Skin epidermis (tissue), 12 donors: ENCODE results near the gene VSIG10.

Experiments
- H3K27ac ChIP-seq, 21 experiments: fragments of 200-600 bp; sonication (generic) in 11 of 21; one replicate each; pipeline ENCODE4 v1.5.0; 2020; ENCODE audit warnings: mild to moderate bottlenecking in 3 of 21, inconsistent platforms in 2 of 21, moderate library complexity in 2 of 21
- H3K4me3 ChIP-seq, 7 experiments: fragments of 200-600 bp; sonication (generic) in 2 of 7; one replicate each; pipeline ENCODE4 v1.5.0; 2020; ENCODE audit warnings: inconsistent platforms in 2 of 7, mild to moderate bottlenecking in 2 of 7, moderate library complexity in 1 of 7

The VSIG10 gene

DNA sequence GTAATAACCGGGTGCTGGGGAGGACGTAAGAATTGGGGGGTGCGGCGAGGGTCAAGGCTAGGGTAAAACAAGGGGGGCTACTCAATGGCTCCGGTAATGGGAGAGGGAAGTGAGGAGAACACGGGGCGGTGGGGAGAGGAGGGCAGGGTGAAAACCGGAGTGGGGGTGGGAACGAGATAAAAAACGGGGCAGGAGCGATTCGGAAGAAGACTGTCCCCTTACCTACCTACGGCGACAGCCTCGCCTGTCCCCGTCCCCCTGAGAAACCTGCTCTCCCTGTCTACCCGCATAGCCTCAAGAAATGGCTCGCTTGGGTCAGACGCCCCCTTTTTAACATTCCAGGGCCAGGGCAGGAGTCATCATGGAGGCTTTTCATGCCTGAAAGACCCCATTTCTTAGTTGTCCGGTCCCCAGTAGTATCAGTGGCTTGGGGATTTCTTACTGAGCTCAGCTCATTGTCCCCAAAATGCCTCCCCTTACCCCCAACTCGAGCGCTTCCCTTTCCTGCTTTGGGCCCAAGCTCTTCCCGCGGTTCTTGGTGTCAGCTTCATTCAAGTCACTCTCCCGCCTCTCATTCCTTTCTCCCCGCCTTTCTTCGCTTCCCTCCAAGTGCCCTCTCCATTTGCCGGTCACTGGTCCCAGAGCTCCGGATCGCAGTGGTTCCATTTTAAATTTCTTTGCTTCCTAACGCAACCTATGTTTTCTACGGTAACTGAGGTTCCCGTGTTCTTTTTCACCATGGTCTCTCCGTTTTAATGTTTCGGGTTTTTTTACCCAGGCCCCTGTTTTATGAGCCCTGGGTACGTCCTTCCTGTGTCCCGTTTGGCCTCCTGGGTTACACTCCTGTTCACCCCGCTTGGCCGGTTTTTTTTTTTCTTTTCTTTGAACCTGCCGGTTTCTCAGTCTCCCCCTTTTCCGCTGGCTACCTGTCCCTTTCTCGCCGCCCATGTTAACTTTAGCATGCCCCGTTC lies 41.7 kb downstream of the VSIG10 start:
- H3K4me3 ChIP-seq = peak overlapping the region; percentile 67 to 97 (median 71)
- peak overlapping the region; percentile 87 to 99 (median 95) for H3K27ac ChIP-seq

DNA sequence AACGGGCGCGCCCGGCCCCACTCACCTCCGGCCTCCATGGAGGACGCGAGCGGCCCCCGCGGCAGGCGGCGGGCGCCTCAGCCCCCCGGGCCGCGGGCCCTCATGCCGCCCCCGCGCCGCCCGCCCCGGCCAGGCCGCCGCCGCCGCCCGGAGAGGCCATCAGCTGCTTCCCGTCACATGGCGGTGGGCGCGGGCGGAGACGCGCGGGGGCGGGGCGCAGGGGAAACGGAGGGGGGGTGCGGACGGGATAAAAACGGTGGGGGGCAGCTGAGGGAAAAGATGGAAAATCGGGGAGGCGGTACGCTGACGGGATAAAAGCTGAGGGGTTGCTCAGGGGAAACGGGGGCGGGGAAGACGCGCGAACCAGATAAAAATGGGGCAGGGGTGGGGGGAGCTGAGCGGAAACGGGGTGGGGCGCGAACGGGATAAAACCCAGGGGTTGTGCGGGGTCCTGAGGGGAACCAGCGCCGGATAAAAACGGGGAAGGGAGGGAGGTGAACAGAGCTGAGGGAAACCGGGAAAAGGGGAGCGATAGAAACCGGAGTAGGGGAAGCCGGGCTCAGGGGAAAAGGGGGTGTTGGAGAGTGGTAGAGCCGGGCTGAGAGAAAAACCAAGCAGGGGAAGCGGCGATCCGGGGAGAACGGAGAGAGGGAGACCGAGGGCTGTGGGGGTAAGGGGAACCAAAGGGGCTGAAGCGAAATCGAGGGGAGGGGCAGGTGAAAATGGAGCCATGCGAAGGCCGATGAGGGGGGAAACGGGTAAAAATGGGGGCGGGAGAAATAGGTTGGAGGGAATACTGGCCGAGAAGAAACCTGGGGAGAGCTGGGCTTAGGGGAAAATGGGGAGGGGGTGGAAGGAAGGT lies 42.6 kb downstream of the VSIG10 start, which contains the start of gene WSB2:
WSB2 (minus strand) TSS at position 169 of the 862 bp plus-strand sequence; CDS start at position 38, 131 bp downstream.
- H3K4me3 ChIP-seq = peak within 1 kb of the TSS; percentile 67 to 97 (median 71)
- peak within 1 kb of the TSS; percentile 87 to 99 (median 95) for H3K27ac ChIP-seq

DNA sequence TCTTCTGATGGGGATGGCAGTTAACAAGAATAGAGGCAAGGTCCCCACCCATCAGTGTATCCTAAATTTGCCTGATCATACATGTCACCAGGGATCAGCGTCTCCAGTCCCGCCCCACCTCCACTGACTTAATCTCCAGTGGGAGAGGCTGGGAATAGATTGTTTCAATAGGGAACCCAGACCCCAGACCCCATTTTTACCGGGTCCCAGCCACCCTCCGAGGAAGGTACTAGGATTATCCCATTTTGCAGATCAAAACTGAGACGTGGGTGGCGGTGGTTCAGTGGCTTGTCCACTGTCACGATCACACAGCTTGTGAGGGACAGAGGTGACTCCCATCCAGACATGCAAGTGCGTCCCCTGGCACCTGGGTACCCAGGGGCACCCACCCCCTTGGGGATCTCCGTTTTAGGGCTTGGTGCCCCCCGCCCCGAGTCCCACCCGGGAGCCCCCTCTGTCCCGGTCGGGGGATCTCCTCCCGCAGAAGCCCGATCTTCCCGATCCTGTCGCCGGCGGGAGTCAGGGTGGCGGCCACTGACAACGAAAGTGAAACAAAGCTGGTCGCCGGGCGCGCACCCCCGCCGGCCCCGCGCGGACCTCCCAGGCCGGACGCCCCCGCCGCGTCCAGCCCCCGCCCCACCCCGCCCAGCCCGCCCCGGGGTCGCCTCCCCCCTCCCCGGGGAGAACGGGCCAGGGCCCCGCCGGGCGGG lies 43.4 kb downstream of the VSIG10 start:
- H3K27ac ChIP-seq = peak overlapping the region; percentile 87 to 99 (median 95)
- peak overlapping the region; percentile 64 to 97 (median 71) for H3K4me3 ChIP-seq

DNA sequence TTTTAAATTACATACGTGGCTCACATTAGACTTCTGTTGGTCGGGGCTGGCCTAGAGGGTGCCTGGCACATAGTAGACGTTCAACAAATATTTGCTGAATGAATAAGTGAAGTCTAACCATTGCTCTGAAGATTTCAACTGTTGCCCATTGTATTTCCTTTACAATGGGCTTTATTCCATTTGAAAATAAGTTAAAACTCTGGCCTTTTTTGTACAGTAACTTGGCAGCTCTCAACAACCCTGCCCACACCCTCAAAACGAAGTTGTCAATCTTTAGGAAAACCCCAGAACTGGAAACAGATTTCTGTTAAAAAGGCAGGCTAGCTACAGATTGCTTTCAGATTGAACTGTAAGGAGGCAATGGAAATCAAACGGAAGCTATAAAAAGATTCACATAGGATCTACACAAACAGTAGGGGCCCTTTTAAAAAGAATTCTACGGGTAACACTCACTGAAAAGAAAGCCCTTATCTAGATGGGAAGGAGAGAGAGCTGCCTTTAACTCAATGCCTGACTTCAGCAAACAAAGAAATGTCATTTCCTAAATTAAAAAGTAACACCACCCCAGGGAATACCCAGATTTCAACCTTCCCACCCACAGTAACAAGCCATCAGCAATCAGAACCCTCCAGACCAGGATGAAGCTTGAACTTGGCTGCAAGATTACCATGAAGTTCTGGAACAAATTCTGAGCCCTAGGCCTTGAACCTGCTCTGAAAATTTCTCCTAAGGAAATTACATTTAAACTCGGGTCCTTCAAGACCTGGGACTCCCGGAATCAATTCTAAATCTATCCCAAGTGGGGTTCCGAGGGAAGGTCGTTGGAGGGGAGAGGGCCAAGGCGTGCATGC lies 44.2 kb downstream of the VSIG10 start:
- Histone ChIP-seq H3K27ac (peak overlapping the region in 18 of 21 experiments; percentile 67 to 99 (median 96)), H3K4me3 (peak overlapping the region; percentile 64 to 97 (median 71))

DNA sequence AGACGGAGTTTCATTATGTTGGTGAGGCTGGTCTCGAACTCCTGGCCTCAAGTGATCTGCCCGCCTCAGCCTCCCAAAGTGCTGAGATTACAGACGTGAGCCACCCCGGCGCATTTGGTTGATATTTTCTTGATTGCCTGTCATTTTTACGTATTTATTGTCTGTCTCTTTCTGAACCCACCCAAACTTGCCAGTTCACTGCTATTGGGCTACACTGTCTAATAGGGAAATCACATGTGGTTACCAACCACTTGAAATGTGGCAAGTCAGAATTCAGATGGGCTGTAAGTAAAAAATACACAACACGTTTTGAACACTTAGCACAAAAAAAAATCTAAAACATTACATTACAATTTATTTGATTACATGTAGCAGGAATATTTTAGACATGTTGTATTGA lies 44.9 kb downstream of the VSIG10 start:
- Histone ChIP-seq H3K27ac (peak overlapping the region in 8 of 21 experiments; percentile 91 to 99 (median 98)), H3K4me3 (no peak overlapping the region)

DNA sequence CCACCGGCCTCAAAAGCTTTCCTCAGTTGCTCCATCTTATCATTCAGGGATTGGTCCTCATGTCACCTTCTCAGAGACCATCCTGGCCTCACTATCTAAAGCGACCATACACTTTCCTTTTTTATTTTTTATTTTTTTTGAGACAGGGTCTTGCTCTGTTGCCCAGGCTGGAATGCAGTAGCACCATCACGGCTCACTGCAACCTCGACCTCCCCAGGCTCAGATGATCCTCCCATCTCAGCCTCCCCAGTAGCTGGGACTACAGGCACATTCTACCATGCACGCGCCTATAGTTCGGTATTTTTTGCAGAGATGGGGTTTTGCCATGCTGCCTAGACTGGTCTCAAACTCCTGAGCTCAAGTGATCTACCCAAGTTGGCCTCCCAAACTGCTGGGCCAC lies 45.6 kb downstream of the VSIG10 start:
- Histone ChIP-seq H3K4me3 (no peak overlapping the region), H3K27ac (peak overlapping the region in 1 of 21 experiments; percentile 11)

DNA sequence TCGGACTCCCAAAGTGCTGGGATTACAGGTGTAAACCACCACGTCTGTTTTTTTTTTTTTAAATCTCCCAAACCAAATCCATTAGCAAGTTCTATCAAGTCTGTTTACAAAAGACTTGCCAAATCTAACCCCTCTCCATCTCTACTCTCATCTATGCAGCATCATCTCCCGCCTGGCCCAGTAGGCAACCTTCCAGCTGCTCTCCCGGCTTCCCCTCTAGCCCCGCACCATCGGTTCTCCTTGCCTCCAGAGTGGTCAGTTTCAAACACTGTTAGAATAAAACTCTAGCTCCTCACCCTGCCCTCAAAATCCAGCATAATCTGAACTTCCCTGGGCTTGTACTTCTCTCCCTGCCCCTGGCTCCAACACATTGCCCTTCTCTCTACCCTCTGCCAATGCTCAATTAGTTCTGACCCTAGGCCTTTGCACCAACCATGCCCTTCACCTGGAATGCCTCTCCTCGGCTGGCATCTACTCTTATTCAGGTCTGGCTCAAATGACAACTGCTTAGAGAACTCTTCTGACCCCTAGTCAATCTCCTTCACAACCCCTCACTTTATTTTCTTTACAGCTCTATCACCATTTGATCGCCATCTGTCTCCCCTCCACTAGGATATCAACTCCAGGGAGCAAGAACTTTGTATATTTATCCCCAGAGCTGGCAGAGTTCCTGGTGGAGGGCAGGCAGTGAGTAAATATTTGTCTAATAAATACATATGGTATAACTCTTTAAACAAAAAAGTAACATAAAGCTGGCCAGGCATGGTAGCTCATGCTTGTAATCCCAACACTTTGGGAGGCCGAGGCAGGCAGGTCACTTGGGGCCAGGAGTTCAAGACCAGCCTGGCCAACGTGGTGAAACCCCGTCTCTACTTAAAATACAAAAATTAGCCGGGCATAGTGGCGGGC lies 47.7 kb downstream of the VSIG10 start:
- no peak overlapping the region for H3K4me3 ChIP-seq
- H3K27ac ChIP-seq = no peak overlapping the region

DNA sequence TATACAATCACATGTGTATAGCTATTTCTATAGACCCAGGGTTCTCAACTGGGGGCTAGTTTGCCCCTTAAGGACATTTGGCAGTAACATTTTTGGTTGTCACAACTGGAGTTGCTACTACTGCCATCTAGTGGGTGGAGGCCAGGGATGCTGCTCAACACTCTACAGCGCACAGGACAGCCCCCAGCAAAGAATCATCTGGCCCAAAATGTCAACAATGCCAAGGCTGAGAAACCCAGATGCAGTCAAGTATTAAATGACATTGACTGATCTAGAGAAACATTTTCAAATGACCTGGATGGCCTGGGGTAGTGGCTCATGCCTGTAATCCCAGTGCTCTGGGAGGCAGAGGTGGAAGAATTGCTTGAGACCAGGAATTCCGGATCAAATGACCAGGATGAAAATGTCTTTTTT lies 48.7 kb downstream of the VSIG10 start:
- Histone ChIP-seq H3K4me3 (no peak overlapping the region), H3K27ac (peak overlapping the region in 1 of 21 experiments; percentile 16)

DNA sequence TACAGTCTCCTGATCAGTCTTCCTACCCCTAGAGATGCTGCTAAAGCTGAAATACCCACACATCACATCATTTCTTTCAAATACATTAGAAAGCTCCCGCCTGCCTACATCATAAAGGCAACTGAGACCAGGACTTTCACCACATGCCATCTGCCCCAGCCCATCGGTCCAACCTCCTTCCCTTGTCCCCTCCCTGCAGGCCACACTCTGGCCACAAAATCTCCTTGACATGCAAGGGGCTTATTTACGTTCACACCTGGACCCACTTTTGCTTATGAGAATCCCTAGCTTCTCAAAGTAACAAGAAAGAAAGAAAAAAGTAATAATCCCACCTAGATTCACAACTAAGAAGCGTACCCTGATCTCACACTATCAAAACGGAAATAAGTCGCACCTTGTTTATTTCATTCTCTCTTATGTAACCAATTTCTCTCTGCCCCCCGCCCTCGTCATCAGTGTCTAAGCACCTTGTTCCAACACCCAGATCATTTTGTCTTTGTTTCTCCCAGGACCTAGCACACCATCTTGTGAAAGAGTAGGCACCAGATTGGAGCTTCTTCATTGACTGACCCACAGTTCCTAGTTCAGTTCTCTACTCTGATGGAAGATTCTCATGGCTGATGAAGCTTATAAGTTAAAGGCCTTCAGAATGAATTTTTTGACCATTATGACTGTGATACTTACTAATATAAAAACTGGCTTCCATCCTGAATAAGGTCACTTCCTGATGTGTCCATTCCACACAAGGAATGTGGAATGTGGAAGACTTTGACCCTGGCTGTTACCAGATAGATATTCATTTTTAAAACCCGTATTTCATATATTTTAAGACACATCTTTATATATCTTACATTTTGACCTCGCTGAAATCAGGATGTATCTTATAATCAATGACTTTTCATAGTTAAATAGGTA lies 50.5 kb downstream of the VSIG10 start:
- Histone ChIP-seq H3K27ac (peak overlapping the region in 8 of 21 experiments; percentile 13 to 80 (median 46)), H3K4me3 (no peak overlapping the region)

DNA sequence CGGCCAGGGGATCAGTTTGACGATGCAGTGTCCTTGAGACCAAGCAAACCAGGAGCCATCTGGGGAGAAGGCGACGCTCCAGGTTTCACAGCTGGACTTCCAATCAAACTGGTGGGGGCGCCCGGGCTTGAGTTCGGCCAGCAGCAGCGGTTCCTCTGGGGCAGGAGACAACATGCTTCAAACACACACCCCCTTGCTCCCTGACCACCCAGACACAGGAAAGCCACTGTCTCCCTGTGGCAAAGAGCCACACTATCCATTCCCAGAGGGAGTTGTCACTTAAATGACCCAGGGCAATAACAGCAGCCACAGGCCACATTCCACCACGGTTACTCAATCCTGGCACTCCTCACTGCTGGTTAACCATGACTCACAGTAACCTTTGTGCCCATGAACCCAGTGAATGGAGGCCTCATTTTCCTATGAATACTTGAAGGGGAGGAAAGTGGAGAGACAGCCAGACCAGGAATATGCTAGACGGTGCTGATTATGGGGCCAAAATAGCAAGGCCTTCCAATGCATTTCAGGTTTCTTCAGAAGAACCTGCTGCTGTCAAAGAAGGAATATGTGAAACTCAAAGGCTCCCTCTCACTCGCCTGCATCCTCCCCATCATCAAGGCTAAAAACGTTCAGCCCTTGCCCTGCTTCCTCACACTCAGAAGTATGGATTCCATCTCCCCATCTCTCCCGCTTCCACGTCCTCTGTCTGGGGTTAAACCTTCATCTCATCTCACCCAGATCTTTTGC lies 51.3 kb downstream of the VSIG10 start:
- Histone ChIP-seq H3K27ac (peak overlapping the region in 11 of 21 experiments; percentile 13 to 80 (median 40)), H3K4me3 (no peak overlapping the region)

DNA sequence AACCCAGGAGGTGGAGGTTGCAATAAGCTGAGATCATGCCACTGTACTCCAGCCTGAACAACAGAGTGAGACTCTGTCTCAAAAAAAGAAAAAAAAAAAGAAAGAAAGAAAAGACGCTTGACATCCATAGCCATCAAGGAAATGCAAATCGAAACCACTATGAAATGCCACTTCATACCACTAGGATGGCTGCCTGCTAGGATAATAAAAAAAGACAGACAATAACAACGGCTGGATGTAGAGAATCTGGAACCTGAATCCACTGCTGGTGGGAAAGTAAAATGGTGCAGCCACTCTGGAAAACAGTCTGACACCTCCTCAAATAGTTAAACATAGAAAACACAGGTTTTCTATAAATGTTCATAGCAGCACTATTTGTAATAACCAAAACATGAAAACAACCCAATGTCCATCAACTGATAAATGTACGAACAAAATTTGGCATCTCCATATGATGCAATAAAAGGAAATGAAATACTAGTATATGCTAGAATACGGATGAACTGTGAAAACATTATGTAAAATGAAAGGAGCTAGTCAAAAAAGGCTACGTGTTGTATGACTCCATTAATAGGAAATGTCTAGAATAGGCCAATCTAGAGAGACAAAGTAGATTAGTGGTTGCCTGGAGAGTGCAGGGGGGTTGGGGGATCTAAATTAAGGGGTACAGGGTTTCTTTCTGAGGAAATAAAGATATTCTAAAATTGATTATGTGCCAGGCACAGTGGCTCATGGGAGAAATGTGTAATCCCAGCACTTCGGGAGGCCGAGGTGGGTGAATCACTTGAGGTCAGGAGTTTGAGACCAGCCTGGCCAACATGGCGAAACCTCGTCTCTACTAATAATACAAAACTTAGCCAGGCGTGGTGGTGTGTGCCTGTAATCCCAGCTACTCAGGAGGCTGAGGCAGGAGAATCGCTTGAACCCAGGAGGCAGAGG lies 52.6 kb downstream of the VSIG10 start:
- peak overlapping the region in 1 of 21 experiments; percentile 2 for H3K27ac ChIP-seq
- no peak overlapping the region for H3K4me3 ChIP-seq

DNA sequence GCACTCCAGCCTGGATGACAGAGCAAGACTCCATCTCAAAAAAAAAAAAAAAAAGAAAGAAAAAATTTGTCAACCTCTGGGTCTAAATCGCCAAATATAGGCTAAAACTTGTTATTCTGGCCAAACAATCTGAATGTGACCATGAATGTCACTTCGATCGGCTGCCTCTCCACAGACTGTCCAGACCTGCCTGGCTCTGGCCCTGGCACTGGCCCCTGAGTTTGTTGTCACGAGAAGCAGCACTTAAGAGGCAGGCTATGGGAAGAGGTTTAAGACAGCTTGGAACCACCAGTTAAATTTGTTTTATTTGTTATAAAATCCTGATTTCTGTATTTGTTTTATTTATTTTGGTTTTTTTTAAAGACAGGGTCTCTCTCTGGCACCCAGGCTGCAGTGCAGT lies 57.4 kb downstream of the VSIG10 start:
- Histone ChIP-seq H3K27ac (no peak overlapping the region), H3K4me3 (no peak overlapping the region)

DNA sequence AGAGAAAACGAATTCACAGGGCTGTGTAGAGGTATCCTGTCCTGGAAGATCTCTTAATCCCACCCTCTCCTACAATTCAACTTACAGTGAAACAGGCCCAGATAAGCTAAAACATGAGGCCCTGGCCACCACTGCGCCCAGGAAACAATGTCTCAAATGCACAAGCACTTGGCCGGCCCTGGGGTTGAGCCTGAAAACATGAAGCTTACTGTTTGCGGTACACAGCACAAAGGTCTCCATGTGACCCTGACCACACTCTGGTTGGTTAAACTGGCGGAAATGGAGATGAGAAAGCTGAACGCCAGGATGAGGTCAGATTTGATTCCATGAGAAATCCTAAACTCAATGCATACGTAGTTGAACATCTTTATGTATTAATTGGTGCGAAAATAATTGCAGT lies 59.2 kb downstream of the VSIG10 start:
- Histone ChIP-seq H3K27ac (no peak overlapping the region), H3K4me3 (no peak overlapping the region)

DNA sequence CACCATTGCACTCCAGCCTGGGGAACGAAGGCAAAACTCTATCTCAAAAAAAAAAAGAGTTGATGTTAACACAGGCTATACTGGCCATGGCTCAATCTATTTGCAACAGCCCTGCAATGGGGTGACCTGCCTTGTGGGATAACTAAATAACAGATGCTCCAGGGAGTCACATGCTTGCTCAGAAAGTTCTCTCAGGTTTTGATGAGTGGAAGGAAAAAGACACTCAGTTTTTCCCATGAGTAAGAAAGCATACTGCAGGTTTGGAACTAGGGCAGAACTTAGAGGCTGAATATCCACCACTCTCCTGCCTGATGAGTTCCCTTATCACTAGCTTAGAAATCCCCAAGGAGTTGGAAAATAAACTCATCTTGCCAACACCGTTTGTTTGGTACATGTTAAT lies 59.7 kb downstream of the VSIG10 start:
- Histone ChIP-seq H3K27ac (no peak overlapping the region), H3K4me3 (no peak overlapping the region)

DNA sequence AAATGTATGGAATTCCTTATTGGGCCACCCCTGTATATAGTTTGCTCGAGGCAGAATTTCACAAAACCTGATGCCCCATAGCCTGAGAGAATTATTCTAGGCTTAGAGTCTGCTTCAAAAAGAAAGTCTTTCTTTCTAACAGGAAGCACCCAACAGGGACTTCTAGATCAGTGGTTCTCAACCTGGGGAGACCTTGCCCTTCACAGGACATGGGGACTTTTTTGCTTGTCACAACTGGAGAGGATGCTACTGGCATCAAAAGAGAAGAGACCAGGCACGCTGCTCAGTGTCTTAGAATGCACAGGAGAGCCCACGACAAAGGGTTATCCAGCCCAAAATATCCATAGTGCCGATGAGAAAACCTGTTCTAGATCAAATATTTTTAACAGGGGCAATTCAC lies 61.7 kb downstream of the VSIG10 start:
- H3K4me3 ChIP-seq = no peak overlapping the region
- no peak overlapping the region for H3K27ac ChIP-seq
